GM12873 (cell line): ENCODE data around the gene DSE.

Experiments used
- TF ChIP-seq, protein P1 (sequence below): IDR thresholded peaks from 2 replicates; pipeline ENCODE4 v1.5.1; 2012; ENCODE audit warnings: low read depth, mild to moderate bottlenecking, moderate library complexity, low read length, control low read depth; ENCODE audit not compliant: insufficient read depth; ENCODE audit errors: missing control alignments

DSE gene

DNA sequence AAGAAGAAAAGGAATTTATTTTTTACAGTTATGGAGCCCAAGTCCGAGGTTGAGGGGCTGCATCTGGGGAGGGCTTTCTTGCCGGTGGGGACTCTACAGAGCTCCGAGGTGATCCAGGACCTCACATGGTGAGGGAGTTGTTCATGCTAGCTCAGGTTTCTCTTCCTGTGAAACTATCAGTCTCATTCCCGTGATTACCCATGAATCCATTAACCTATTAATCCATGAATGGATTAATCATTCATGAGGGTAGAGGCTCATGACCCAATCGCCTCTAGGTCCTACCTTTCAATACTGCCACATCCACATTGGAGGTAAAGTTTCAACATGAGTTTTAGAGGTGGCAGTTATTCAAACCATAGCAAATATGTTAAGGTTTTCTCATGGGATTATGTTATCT lies 3.8 kb downstream of the DSE start:
- TF ChIP-seq, protein P1, sequence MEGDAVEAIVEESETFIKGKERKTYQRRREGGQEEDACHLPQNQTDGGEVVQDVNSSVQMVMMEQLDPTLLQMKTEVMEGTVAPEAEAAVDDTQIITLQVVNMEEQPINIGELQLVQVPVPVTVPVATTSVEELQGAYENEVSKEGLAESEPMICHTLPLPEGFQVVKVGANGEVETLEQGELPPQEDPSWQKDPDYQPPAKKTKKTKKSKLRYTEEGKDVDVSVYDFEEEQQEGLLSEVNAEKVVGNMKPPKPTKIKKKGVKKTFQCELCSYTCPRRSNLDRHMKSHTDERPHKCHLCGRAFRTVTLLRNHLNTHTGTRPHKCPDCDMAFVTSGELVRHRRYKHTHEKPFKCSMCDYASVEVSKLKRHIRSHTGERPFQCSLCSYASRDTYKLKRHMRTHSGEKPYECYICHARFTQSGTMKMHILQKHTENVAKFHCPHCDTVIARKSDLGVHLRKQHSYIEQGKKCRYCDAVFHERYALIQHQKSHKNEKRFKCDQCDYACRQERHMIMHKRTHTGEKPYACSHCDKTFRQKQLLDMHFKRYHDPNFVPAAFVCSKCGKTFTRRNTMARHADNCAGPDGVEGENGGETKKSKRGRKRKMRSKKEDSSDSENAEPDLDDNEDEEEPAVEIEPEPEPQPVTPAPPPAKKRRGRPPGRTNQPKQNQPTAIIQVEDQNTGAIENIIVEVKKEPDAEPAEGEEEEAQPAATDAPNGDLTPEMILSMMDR: no peak

DNA sequence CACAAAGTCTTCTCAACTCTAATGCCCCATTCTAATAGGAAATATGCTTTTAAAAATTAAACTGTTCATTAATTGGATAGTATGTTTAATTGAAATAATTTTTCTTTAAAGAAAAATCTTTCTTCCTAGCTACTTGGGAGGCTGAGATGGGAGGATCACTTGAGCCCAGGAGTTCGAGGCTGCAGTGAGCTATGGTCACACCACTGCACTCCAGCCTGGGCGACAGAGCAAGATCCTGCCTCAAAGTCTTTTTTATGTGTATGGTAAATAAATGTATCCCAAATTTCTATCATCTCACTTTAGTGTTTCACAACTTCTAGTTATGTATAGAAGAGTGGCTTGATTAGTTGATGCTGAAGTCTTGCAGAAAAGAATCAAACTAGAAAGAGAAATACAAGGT lies 4.5 kb downstream of the DSE start:
- TF ChIP-seq, protein P1: no peak

DNA sequence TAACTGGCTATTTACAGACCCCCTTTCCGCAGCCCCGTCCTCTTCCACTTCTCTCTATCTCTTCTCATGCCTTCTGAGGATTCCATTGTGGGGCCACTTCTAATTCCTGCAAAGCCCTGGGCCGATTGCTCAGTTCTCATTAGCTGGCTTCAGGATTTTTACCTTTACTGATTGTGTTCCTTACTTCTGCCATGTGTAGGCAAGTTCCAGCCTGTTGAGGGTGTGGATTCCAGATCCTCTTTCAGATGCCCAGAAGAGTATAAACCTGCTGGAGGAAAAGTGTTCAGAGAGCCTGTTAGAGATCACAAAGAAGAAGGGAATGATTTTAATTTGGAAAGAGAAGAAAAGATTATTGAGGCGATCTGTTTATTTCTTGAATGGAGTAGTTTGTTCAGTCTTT lies 5.4 kb downstream of the DSE start:
- TF ChIP-seq, protein P1: no peak

DNA sequence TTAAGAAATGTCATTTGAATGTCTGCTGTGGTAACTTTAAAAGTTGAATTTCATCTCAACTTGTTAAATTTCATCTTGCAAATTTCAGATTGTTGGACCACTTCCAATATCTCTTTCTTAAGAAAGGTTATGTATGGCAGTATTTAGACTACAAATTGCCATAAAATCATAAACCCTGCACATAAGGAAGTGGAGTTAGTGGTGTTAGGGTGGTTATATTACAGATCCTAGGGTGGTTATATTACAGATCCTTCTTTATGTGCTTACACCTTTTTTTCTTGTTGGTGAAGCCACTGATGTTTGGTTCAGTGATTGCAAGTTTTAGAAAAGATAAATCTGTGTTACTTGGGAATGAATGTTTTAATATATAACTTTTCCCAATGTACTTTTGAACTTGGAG lies 9.0 kb downstream of the DSE start:
- TF ChIP-seq, protein P1: no peak

DNA sequence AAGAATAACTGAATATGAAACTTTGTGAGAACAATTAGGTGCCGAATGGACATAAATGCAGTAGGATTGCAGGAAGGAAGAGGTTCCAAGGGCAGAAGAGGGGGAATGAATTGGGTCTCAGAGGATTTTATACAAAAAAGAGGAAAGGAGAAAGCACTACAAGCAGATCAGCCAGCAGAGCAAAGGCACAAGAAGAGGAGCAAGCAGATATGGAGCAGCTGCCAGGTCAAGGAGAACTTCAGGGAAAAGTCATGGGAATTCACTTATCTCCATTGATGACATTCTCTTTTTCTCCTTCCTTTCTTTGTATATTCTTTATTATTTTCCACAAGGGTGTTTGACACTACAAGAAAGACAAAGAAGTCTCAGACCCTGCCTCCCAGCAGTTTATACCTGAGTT lies 9.6 kb downstream of the DSE start:
- TF ChIP-seq, protein P1: no peak

DNA sequence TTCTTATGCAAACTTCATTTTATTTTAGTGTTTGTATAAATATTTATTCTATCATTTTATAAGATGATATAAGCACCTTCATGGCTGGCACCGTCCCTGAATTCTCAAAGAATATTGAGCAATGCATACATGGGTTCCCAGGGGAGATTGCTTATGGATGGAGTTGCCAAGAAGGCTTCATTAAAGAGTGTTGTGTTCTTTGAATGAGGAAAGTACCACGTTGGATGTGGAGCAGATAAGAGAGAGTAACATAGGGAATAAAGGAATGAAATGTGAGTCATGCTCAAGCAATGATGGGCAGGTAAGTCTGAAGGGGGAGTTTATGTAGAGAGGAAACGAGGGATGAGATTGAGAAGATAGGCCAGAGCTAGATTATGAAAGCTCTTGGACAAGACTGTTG lies 10.3 kb downstream of the DSE start:
- TF ChIP-seq, protein P1: no peak

DNA sequence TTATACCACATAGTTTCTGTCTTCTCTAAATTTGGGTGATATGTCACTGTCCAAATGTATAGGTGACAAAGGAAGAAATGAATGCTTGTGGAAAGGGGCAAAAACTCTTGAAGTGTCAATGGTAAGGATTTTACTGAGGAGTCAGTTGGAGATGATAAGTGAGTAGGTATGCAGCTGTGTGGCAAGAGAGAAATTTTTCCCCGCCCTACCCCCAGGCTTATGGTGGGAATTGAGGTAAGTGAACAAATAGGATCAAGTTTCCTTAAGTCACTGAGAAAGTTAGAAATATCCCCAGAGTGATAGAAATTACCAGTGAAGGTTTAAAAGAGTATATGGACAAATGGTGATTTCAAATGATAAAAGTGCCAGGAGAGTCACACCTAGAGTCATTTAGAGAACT lies 11.8 kb downstream of the DSE start:
- TF ChIP-seq, protein P1: no peak

DNA sequence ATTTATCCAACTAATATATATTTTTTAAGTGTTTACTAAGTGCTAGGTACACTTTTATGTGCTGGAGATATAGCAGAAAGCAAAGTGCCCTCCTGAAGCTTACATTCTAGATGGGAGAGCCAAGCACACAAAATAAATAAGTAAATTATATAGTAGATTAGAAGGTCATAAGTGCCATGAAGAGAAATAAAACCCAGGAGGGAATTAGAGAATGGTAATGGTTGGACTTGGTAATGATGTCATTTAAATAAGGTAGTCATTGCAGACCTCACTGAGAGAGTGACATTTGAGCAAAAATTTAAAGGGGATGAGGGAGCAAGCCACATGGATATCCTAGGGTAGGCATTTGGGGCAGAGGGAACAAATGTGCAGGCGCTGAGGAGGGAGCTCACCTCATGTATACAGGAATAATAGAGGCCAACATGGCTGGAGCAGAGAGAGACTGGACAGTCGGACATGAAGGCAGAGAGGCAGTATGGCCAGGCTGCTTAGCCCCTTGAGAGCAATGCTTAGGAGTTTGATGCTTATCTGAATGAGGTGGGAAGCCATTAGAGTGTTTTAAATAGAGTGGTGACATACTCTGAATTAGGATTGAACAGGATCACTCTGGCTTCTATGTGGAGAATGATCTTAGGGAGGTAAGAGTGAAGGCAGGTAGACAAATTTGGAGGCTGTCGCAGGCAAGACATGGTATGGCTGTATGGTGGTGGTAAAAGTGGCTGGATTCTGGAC lies 14.1 kb downstream of the DSE start:
- TF ChIP-seq, protein P1: no peak
